ENCODE data around the gene MYO3B.

DNA sequence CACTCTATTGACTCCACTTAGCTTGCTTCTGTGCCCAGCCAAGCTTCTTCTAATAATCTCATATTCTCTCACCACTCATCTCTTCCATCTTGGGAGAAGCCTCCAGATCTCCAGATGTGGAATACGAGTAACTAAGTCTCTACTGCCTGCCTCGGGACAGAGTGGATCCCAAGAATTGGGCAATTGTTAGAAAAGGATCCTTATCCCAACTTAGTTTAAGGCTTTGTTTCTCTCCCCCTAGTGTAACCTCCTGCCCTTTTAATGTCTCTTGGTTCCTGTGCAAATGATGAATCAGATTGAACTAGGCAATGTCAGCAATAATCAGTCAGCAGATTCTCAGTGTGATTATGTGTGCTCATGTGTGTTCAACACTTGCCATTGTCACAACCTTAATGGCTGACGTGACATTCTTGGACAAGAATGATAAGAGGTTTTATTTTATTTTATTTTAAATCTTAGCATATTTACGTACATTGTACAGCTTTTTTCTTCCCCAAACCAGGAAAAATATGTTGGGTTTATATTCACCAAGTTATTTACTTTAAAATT lies 59.7 kb downstream of the MYO3B start:
- TF ChIP-seq, protein P1, sequence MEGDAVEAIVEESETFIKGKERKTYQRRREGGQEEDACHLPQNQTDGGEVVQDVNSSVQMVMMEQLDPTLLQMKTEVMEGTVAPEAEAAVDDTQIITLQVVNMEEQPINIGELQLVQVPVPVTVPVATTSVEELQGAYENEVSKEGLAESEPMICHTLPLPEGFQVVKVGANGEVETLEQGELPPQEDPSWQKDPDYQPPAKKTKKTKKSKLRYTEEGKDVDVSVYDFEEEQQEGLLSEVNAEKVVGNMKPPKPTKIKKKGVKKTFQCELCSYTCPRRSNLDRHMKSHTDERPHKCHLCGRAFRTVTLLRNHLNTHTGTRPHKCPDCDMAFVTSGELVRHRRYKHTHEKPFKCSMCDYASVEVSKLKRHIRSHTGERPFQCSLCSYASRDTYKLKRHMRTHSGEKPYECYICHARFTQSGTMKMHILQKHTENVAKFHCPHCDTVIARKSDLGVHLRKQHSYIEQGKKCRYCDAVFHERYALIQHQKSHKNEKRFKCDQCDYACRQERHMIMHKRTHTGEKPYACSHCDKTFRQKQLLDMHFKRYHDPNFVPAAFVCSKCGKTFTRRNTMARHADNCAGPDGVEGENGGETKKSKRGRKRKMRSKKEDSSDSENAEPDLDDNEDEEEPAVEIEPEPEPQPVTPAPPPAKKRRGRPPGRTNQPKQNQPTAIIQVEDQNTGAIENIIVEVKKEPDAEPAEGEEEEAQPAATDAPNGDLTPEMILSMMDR (IDR thresholded peaks at IDR 0.05), result no peak
- TF ChIP-seq EZH2 (IDR thresholded peaks at IDR 0.05; ENCODE audit: borderline replicate concordance, insufficient read depth, low read depth, low read length, poor library complexity, severe bottlenecking), result no peak

Measured in B cell (primary cell).